ENCODE data around the gene SYNDIG1.

The SYNDIG1 gene

DNA sequence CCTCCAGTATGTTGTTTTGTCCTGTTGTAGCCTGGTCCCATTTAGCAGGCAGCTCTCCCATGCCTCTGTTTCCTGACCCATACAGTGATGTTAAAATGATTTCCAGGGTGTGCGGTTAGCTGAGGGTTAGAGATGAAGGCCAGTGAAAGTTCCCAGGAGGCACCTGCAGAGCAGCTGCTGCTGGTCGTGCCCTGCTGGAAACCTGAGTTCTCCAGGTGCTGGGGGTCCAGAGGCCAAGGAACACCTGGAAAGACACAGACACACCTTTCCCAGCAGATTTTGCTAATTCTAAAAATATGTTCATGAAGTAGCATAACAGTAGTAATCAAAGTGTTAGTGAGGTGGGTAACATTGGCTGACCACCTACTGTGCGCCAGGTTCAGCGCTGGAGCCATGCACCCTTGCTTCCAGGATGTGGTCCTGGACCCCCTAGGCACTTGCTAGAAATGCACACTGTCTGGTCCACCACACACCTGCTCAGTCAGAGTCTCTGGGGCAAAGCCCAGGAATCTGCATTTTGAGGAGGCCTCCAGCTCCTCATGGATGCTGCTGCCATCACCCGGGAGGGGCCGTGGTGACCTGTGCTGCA is 118.7 kb downstream of the SYNDIG1 start:
- DNase-seq (ENCODE audit: extremely low read depth, low read depth) = no peak
- no peak for TF ChIP-seq CTCF (IDR thresholded peaks at IDR 0.05; ENCODE audit: low read depth, low read length)

GRCh38 chr20:24588725-24589340 is 119.4 kb downstream of the SYNDIG1 start:
- TF ChIP-seq CTCF (IDR thresholded peaks at IDR 0.05; ENCODE audit: low read depth, low read length) = no peak
- no peak for DNase-seq (ENCODE audit: extremely low read depth, low read depth)

- no peak for DNase-seq (ENCODE audit: extremely low read depth, low read depth)
These were observed 120.0 kb downstream of the SYNDIG1 start for GRCh38 chr20:24589381-24589780.

GRCh38 chr20:24589815-24590177 is 120.4 kb downstream of the SYNDIG1 start:
- no peak for DNase-seq (ENCODE audit: extremely low read depth, low read depth)
- TF ChIP-seq CTCF (IDR thresholded peaks at IDR 0.05; ENCODE audit: low read depth, low read length) = no peak

More at GRCh38 chr20:24589381-24589780, 120.0 kb downstream of the SYNDIG1 start:
- TF ChIP-seq CTCF (IDR thresholded peaks at IDR 0.05; ENCODE audit: low read depth, low read length) = no peak

- DNase-seq (ENCODE audit: extremely low read depth, low read depth) = no peak
- no peak for TF ChIP-seq CTCF (IDR thresholded peaks at IDR 0.05; ENCODE audit: low read depth, low read length)
These were observed 121.0 kb downstream of the SYNDIG1 start for GRCh38 chr20:24590178-24590982.

DNA sequence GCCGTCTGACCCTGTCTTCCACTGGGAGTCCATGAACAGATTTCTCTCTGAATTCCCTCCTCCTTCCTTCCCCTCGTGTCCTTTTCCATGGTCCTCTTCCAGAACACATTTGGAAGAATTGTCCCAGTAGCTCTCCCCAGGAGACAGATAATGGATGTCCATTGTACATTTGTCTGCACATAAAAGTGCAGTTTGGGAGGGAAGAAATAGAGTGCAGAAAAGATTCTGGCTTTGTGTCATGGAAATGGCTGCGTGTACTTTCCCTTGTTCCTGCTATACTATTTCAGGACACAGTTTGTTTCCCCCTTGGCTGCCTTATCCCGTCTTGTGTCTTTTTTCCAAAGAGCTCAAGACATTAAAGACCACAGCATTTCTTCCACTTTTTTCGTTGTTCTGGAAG is 127.6 kb downstream of the SYNDIG1 start:
- no peak for DNase-seq (ENCODE audit: extremely low read depth, low read depth)
- no peak for TF ChIP-seq CTCF (IDR thresholded peaks at IDR 0.05; ENCODE audit: low read depth, low read length)

GRCh38 chr20:24598346-24598745 is 128.9 kb downstream of the SYNDIG1 start:
- DNase-seq (ENCODE audit: extremely low read depth, low read depth) = no peak

More at GRCh38 chr20:24598346-24598745, 128.9 kb downstream of the SYNDIG1 start:
- no peak for TF ChIP-seq CTCF (IDR thresholded peaks at IDR 0.05; ENCODE audit: low read depth, low read length)
